Liver (tissue), 3 donors: ENCODE measurements around the gene ALDH1B1.

Experiments
- GABPA ChIP-seq, 2 donors: IDR thresholded peaks in 1 of 2; conservative IDR thresholded peaks in 1 of 2; 2 replicates each; pipeline ENCODE4 v1.6.1; 2016; ENCODE audit warnings: antibody characterized with exemption in 2 of 2, mild to moderate bottlenecking in 1 of 2, moderate library complexity in 1 of 2
- HNF4G ChIP-seq: IDR thresholded peaks from 2 replicates; pipeline ENCODE4 v1.6.1; 2016; ENCODE audit warnings: antibody characterized with exemption
- JUND ChIP-seq, 2 donors: IDR thresholded peaks; 2 replicates each; pipeline ENCODE4 v1.6.1; 2016; ENCODE audit warnings: antibody characterized with exemption in 2 of 2
- MAX ChIP-seq: IDR thresholded peaks from 2 replicates; pipeline ENCODE4 v1.6.1; 2016; ENCODE audit warnings: antibody characterized with exemption
- NR2F2 ChIP-seq: IDR thresholded peaks from 2 replicates; pipeline ENCODE4 v1.6.1; 2016; ENCODE audit warnings: antibody characterized with exemption
- RAD21 ChIP-seq, 2 donors: IDR thresholded peaks; 2 replicates each; pipeline ENCODE4 v1.6.1; 2016; ENCODE audit warnings: antibody characterized with exemption in 2 of 2, mild to moderate bottlenecking in 2 of 2
- REST ChIP-seq: IDR thresholded peaks from 2 replicates; pipeline ENCODE4 v1.6.1; 2016; ENCODE audit warnings: antibody characterized with exemption, mild to moderate bottlenecking
- RXRA ChIP-seq, 2 donors: IDR thresholded peaks; 2 replicates each; pipeline ENCODE4 v1.6.1; 2017 to 2018; ENCODE audit warnings: antibody characterized with exemption in 2 of 2, mild to moderate bottlenecking in 1 of 2
- SP1 ChIP-seq: IDR thresholded peaks from 2 replicates; pipeline ENCODE4 v1.6.1; 2018; ENCODE audit warnings: antibody characterized with exemption, mild to moderate bottlenecking
- TAF1 ChIP-seq: conservative IDR thresholded peaks from 2 replicates; pipeline ENCODE4 v1.6.1; 2016; ENCODE audit warnings: antibody characterized with exemption, mild to moderate bottlenecking
- YY1 ChIP-seq: IDR thresholded peaks from 2 replicates; pipeline ENCODE4 v1.6.1; 2016; ENCODE audit warnings: antibody characterized with exemption, mild to moderate bottlenecking
- TF ChIP-seq, protein P1 (sequence below): fragments of 150-350 bp; IDR thresholded peaks from 2 replicates; pipeline ENCODE4 v1.5.1; 2017; ENCODE audit warnings: improper control_type of control experiment, low read depth, low read length; ENCODE audit not compliant: missing input control
- TF ChIP-seq, protein P2 (sequence below): IDR thresholded peaks from 2 replicates; pipeline ENCODE4 v1.6.1; 2016; ENCODE audit warnings: antibody characterized with exemption
- donor health status: healthy.
- donor health status: healthy.

GRCh38 chr9:38413283-38413682 is 20.8 kb downstream of the ALDH1B1 start:
- TF ChIP-seq NR2F2 (no peak), HNF4G (no peak), YY1 (no peak), TAF1 (no peak), RXRA (IDR thresholded peaks at IDR 0.05) (no peak), RAD21 (IDR thresholded peaks at IDR 0.05) (no peak), SP1 (no peak), MAX (no peak), REST (no peak), JUND (IDR thresholded peaks at IDR 0.05) (no peak), GABPA (IDR thresholded peaks at IDR 0.05 in 1 of 2, conservative IDR thresholded peaks at IDR 0.05 in 1 of 2) (no peak)
- TF ChIP-seq, protein P1, sequence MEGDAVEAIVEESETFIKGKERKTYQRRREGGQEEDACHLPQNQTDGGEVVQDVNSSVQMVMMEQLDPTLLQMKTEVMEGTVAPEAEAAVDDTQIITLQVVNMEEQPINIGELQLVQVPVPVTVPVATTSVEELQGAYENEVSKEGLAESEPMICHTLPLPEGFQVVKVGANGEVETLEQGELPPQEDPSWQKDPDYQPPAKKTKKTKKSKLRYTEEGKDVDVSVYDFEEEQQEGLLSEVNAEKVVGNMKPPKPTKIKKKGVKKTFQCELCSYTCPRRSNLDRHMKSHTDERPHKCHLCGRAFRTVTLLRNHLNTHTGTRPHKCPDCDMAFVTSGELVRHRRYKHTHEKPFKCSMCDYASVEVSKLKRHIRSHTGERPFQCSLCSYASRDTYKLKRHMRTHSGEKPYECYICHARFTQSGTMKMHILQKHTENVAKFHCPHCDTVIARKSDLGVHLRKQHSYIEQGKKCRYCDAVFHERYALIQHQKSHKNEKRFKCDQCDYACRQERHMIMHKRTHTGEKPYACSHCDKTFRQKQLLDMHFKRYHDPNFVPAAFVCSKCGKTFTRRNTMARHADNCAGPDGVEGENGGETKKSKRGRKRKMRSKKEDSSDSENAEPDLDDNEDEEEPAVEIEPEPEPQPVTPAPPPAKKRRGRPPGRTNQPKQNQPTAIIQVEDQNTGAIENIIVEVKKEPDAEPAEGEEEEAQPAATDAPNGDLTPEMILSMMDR: no peak
- TF ChIP-seq, protein P2, sequence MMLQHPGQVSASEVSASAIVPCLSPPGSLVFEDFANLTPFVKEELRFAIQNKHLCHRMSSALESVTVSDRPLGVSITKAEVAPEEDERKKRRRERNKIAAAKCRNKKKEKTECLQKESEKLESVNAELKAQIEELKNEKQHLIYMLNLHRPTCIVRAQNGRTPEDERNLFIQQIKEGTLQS: no peak
